Loucy (cell line): ENCODE data around the gene DGCR2.

ENCODE experiments used
- EZH2phosphoT487 ChIP-seq: fragments of 200-600 bp; IDR thresholded peaks from 2 replicates; pipeline ENCODE4 v1.6.1; 2018; ENCODE audit warnings: antibody characterized with exemption, mild to moderate bottlenecking, moderate library complexity, borderline replicate concordance
- TF ChIP-seq, protein P1 (sequence below): fragments of 200-600 bp; sonication (generic); conservative IDR thresholded peaks from 2 replicates; pipeline ENCODE4 v1.5.1; 2014; ENCODE audit warnings: mild to moderate bottlenecking, antibody characterized with exemption, low read length

DNA sequence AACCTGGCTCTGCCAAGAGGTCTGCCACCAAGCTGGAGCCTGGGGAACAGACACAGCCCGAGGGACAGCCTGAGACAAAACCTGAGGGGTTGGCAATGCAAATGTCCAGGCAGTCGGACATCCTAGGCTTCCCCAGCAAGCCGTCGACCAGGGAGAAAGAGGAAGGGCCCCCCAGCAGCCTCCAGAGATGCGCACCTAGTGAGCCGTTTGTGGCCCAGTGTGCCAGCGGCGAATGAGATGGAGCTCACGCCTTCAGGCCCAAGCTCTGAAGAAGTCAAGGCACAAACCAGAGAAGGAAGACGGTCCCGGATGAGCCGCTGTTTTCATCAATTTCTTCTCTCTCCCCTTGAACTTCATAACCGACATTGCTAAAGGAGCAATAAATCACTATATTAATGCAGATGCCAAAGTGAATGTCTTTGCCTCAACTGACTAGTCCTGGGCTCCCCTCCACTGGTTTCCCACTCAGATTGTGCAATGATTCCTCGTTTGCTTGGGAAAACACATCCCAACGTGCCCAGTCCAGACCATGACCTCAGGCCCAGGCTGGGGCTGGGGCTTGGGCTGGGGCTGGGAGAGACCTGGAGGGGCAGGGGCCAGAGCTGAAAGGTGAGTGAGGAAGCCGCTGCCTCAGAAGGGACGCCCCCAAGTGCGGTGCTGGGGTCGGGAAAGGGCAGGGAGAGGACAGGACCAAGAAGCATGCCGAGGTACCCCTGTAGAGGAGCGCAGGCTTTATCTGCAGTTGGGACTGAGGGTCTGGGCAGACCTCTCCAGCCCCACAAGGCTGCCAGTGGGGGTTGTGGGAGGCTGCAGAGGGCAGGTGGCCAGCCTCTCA, 3.5 kb upstream of the DGCR2 start:
- TF ChIP-seq, protein P1, sequence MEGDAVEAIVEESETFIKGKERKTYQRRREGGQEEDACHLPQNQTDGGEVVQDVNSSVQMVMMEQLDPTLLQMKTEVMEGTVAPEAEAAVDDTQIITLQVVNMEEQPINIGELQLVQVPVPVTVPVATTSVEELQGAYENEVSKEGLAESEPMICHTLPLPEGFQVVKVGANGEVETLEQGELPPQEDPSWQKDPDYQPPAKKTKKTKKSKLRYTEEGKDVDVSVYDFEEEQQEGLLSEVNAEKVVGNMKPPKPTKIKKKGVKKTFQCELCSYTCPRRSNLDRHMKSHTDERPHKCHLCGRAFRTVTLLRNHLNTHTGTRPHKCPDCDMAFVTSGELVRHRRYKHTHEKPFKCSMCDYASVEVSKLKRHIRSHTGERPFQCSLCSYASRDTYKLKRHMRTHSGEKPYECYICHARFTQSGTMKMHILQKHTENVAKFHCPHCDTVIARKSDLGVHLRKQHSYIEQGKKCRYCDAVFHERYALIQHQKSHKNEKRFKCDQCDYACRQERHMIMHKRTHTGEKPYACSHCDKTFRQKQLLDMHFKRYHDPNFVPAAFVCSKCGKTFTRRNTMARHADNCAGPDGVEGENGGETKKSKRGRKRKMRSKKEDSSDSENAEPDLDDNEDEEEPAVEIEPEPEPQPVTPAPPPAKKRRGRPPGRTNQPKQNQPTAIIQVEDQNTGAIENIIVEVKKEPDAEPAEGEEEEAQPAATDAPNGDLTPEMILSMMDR, result no peak
- no peak for TF ChIP-seq EZH2phosphoT487
